Embryonic facial prominence (tissue), 1 donor: ENCODE results near the gene FUZ.

Experiments
- DNase-seq: peaks from one replicate; pipeline ENCODE4 v3.0.0-alpha.2; 2016; ENCODE audit errors: extremely low spot score

The FUZ gene, protein sequence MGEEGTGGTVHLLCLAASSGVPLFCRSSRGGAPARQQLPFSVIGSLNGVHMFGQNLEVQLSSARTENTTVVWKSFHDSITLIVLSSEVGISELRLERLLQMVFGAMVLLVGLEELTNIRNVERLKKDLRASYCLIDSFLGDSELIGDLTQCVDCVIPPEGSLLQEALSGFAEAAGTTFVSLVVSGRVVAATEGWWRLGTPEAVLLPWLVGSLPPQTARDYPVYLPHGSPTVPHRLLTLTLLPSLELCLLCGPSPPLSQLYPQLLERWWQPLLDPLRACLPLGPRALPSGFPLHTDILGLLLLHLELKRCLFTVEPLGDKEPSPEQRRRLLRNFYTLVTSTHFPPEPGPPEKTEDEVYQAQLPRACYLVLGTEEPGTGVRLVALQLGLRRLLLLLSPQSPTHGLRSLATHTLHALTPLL

DNA sequence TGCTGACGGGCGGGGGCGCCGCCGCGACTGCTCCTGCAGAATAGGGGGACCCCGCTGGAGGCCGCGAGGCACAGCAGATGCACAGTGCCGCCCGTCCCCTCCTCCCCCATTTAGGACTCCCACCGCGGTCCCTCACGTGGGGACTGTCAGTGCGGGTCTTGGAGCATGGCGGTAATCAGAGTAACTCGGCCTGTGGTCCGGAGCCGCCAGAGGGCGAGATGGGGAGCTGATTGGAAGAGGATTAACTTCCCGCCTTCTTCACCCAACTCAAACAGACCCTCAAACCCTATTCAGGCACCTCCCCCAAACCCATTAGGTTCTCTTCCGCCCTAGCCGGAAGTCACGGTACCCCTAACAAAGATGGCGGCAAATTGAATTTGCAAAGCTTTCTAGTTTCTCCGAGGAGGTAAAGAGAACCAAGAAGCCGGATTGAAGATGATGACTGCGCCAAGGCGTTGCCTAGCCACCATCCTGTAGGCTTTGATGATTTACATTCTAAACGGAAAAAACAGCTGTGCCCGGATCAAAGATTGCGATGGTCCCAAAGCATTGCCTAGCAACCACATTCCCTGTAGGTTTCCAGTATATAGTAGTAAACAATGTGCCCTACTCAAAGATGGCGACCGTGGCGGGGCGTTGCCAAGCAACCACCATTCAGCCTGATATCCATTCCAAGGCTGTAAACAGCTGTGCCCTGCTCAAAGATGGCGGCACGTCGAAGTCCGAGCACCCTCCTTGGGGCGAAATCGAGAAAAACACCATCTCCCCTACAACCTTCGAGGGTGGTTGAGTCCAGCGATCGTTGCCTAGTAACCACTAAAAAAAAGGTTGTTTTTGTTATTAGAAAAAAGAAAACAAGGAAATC lies at the start of gene FUZ:
TSS of gene FUZ (minus strand) at position 296 of the 865 bp plus-strand sequence. CDS start at position 110, 186 bp downstream.
- peak; percentile 98 for DNase-seq

DNA sequence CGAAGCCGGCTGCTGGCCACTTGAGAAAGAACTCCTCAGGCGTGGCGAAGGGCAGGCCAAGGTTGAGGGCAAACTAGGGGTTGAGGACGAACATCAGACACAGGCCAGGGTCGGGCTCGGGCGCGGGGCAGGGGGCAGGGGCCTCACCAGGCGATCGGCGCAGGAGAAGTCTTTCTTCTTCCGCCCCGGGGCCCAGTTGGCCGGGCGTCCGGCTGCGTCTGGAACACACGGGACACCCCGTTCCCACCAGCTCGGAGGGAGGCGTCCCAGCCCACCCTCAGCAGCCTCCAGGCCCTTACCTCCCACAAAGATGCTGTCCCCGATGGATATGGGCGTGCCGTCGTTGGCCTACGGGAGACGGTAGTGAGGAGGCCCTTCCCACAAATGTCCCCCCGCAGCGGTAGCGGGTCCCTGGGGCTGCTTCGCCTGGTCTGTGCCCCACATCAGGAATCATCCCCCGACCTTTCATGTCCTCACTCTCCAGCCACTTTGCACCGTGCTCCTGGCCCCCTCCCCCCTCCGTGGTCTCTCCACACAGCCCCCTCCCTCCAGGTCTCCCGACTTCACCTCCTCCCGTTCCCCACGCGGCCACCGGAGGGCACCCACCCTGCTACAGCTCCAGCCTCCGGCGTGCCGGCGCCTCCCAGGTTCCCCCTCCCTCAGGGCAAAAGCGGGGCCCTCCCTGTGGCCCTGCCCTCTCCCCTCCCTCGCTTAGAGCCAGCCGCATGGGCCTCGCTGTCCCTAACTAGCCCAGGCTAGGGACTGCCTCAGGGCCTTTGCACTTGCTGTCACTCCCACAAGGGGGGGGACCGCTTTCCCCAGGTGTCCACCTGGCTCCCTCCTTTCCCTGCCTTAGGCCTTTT lies 49.5 kb upstream of the FUZ start:
- DNase-seq, result no peak

DNA sequence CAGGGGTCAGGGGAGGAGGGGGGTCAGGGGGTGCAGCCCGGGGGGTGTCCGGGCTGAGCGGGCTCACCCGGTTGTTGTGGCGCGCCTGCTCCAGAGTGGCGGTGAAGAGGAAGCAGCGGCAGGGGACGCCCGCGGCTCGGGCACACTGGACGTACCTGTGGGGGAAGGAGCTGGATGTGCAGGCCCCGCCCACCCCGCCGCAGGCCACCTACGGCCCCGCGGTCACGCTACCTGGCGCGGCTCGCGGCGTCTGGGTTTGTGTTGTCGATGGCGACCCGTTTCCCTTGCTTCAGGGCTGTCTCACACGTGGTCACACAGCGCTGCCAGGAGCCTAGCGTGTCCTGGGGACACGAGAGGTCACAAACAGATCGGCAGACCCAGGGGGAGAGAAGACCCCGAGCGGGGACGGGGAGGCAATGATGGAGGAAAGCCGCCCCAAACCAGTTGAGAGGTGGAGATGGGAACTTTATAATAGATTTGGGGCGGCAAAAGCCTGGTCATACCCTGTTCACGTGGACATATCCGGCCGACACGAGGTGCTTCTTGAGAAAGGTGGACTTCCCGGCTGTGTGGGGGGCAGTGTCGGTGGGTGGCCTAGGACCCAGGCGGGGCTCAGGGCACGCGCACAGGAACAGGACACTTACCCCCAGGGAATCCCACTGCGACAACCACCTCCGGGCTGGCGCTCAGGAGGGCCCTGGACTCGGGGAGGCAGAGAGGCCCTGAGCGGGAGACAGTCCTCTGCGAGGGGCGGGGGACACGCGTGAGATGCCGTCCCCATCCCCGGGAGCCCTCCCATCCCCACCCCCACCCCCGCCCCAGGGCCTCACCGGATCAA lies 48.7 kb upstream of the FUZ start:
- no peak for DNase-seq

DNA sequence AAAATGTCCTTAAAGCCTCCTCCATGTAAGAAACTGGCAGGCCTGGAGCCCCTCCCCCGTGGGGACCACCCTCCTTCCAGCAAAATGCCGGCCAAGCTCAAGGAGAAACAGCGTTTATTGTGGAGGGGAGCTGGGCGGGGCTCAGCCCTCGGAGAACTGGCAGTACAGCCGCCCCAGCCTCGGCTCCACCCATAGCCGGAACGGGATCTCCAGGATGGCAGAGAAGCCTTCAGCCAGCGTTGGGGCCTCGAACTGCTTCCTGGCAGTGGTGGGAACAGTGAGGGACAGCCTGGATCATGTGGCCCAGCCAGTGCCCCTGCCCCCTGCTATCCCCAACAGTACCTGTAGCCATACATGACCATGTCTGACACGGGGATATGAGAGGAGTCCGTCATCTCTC lies 48.0 kb upstream of the FUZ start:
- no peak for DNase-seq

DNA sequence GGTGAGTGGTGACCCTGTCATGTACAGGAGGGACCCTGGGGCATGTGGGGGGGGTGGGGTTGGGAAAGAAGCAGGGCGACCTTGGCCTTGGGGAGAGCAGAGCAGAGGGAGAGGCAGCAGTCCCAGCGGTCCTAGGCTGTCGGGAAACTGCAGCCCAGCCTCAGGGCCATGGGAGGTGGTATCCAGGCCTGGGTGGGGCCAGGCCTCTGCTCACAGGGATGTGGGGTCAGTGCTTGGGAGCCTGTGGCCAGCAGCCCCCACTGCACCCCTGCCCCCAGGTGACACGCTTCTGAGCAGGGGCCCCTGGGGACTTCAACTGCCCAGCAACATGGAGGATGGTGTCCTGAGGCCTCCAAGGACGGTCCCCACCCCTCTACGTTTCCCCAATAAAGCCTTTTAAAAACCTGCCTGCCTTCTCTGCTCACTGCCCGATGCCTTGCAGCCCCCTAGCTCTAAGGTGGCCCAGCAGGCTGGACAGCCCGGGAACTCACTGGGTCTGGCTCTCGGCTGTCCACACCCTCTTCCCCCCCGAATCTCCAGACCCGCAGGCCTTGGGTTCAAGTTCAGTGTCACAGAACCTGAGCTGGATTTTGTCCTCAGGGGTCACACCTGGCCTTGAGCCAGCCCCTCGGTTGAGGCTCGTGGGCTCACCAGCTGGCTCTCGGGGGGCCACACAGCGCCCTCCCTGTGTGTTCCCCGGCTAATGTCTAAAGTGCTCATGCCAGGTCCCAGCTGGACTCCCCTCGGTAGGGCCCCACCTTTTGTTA lies 47.4 kb upstream of the FUZ start:
- no peak for DNase-seq

DNA sequence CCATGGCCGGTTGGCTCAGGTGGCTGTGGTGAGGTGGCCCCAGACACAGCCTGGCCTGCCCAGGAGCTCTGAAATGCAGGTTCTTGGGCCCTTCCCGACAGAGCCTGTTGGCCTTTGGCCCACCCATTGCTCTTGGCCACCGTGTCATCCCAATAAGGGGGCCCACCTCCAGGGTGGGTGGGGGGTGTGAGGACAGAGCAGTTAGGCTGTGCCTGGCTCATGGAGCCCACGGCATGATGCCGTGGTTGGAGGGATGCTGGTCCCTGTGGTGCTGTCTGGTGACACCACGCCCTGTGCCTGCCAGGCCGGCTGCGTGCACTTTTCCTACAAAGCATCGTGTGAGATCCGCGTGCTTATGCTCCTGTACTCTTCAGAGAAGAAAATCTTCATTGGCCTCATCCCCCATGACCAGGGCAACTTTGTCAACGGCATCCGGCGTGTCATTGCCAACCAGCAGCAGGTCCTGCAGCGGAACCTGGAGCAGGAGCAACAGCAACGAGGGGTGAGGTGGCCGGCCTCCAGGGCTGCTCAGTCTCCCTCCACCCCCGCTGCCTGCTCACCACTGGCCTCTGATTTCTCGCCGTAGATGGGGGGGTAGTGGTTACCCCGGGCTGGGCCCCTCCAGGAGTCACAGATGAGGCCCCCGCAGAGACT lies 46.7 kb upstream of the FUZ start:
- no peak for DNase-seq

DNA sequence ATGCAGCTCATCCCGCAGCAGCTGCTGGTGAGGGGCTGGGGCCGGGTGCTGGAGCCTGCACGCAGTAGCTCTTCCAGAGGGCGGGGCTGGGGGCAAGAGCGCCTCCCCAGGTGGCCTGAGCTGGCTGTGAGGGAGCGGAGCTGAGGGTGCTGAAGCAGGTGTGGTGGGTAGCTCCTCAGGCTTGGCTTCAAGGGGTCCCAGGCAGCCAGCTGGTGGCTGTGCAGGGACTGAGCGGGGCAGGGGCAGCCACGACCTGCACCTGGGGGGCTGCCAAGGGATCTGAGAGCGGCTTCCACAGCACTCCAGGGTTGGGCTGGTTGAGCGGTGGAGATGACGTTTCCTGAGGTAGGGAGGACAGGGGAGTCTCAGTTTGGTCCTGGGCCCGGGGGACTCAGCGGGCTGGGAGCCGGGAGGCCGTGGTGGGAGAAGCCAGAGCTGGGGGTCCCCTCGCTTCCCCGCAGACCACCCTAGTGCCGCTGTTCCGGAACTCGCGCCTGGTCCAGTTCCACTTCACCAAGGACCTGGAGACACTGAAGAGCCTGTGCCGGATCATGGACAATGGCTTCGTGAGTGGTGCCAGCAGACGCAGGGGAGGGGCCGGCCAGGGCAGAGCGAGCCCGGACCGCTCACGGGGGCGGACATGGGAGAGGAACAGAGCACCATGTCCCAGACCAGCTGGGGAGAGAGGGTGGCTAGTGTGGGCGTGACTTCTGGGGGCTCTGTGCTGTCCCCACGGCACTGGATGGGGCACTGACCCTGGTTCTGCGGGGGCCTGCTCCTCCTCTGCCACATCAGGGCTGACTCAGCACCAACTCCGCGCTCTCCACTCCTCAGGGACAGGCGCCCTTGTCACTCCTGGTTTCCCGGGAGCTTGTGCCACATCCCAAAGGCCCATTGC lies 45.2 kb upstream of the FUZ start:
- no peak for DNase-seq

DNA sequence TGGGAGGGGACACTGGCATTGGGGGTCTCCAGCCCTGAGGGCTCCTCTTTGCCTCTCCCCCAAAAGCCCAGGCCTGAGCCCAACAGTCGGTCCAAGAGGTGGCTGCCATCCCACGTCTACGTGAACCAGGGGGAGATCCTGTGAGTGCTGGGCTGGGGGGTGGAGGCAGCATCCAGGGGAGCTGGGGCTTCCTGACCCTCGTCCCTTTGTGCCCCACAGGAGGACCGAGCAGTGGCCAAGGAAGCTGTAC lies 44.7 kb upstream of the FUZ start:
- DNase-seq, result no peak

DNA sequence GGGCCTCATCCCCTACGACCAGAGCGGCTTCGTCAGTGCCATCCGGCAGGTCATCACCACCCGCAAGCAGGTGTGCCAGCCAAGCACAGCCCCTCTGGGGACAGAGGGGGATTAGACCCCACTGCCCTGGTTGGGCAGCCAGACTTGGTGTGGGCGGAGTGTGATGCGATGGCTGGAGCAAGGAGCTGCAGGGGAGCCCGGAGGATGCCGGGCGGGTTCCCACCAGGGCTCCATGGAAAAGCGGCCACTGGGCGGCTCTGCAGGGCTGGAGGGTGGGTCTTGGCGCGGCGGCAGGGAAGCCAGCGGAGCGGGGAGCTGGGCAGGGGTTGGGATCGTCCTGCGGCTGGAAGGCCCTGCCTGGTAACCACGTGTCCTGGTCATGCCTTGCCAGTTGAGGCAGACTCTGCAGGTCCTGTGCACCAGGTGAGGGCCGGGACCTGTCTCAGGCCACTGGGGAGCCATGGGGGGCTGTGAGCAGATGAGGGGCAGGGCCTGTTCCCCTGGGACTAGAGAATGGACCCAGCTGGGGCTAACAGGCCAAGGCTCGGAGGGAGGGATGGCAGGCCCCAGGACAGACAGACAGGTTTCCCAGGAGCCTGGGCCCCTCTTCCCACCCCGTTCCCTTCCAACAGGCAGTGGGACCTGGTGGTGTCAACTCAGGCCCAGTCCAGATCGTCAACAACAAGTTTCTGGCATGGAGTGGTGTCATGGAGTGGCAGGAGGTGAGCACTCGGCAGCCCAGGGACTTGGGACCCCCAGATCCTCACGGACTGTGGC lies 44.2 kb upstream of the FUZ start:
- no peak for DNase-seq

DNA sequence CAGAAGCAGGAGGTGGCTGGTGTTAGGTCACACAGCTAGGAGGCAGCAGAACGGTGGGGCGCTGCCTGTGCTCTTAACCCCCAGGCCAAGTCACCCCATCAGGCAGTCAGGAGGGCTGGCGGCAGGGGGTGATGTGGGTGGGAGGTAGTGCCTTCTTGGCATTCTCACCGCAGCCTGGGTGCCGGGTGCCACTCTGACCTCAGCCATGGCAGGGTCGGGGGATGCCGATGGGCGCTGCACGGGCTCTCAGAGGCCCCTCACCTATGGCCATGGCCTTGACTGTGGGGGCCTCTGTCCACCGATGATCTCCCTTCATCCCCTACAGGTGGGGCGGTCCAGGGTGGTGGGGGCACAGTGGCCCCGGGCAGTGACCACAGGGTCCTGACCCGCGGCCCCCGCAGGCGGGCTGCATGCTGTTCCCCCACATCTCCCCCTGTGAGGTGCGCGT lies 43.5 kb upstream of the FUZ start:
- no peak for DNase-seq

DNA sequence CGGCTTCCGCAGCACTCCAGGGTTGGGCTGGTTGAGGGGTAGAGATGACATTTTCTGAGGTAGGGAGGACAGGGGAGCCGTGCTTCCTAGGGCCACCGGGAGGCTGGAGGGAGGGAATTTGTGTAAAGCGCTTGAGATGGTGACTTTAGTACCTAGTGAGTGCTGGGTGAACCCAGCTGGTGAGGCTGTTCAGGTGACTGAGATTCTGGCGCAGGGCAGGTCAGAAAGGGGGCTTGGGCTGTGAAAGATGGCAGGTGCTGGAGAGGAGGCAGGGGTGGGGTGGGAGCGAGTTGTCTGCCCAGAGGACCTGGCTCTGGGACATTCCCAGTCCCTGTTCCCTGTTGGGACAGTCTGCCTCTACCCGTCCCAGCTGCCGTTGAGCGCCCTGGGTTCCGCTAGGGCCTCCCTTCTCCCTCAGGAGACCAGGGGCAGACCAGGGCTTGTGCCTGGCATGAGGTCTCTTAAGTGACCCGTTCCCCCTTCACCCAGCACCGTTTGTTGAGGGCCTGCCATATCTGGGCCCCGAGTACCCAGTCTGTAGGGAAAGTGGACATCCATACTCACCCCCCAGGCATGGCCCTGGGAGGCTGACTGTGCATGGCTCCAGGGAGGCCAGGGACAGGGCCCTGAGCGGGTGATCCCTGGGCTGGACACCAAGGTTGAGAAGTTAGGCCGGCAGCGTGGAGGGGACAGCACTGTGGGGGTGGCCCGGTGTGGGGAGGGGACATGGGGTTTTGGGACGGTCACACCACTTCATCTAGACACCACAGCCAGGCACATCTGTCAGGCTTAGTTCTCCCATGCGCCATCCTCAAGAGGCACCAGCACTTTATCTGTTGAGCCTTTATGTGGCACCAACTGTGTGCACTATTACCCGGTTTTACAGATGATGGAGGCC lies 42.8 kb upstream of the FUZ start:
- no peak for DNase-seq

DNA sequence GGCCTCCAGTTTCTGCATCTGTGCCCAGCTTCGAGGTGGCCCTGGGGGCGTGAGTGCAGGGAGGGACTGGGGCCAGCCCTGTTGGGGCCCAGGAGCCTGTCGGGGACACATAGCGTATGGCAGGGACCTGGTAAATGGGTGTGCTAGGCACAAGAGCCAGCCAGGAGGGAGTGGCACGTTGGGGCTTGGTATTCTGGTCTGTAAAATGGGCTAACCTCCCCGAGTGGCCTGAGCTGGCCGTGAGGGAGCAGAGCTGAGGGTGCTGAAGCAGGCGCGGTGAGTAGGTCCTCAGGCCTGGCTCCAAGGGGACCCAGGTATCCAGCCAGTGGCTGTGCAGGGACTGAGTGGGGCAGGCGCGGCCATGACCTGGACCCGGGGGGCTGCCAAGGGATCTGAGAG lies 42.2 kb upstream of the FUZ start:
- DNase-seq, result no peak

DNA sequence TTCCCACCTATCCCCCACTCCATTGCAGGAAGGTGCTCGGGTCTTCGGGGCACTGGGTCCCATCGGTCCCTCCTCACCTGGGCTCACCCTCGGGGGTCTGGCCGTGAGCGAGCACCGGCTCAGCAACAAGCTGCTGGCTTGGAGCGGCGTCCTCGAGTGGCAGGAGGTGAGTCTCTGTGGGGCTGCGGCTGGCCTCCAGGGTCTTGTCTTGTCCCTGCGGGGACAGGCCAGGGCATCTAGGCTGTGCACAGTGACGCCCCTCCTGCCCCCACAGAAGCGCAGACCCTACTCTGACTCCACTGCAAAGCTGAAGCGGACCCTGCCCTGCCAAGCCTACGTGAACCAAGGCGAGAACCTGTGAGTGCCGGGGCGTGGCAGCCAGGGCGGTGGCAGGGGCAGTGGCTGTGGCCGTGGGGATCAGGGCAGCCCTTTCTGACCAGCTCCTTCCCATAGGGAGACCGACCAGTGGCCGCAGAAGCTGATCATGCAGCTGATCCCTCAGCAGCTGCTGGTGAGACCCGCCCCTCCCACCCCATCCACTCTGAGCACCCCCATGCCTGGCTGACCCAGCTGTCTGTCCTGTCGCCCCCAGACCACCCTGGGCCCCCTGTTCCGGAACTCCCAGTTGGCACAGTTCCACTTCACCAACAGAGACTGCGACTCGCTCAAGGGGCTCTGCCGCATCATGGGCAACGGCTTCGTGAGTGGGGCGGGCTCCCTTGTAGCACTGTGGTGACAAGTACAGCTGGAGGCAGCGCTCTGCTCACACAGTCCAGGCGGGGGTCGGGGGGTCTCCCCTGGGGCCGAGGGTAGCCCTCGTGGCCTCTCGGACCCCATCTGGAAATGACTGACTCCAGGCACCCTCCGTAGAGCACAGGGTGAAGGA lies 41.5 kb upstream of the FUZ start:
- no peak for DNase-seq

DNA sequence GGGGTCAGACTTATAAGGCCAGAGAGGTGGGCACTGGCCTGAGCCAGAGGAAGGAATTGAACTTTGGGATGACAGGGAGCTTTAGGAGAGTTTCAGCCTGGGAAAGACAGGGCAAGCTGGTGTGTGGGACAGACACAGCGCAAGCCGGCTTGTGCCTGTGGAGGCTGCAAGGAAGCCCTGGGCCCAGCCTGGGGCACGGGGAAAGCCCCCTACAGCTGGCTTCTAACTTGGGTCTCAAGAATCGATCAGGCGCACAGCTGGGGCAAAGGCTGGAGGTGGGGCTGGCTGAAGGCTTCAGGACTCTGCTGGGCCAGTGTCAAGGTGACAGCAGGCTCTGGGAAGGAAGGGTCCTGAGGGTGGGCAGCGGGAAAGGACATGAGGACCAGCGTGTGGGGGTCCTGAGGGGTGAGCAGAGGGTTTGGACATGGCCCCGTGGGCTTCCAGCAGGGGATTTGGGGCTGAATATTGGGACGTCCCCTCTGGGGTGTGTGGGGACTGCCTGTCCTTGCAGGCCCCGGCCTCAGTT lies 40.8 kb upstream of the FUZ start:
- no peak for DNase-seq

DNA sequence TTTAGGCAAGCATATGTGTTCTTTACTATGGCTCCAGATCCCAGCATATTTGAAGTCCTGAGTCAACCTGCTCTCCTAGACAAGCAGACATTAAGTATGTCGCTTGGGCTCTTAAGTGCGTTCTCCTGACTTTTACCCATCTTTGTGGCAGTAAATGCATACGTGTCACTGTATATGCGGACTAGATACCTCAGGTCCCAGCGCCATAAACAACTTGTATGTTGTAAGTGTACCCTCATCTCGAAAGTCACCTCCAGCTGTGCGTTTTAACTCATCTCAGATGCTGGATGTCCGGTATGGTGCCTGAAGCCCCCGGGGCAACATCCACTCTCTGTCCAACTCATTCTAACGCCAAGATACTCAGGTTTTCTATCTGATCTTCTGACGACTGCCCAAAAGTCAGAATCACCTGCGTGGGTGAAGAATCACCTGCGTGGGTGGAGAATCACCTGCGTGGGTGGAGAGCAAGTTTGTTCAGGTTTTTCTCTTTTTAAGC lies 39.6 kb upstream of the FUZ start:
- DNase-seq, result no peak
